Activated T-cell treated with anti-CD3 and anti-CD28 coated beads for 1 hour (primary cell): ENCODE measurements around the gene EGFR.

ENCODE experiments used
- DNase-seq: peaks from one replicate; pipeline ENCODE4 v3.0.0-alpha.2; 2020; ENCODE audit warnings: low read depth

Gene EGFR

GRCh38 chr7:55250313-55250712, 231.5 kb downstream of the EGFR start:
- no peak for DNase-seq

GRCh38 chr7:55251313-55251712, 232.5 kb downstream of the EGFR start:
- DNase-seq, result no peak

- DNase-seq, result no peak
These were observed 233.1 kb downstream of the EGFR start for GRCh38 chr7:55251911-55252310.

- no peak for DNase-seq
These were observed 233.6 kb downstream of the EGFR start for GRCh38 chr7:55252386-55252785.

- no peak for DNase-seq
These were observed 234.4 kb downstream of the EGFR start for GRCh38 chr7:55253188-55253587.

- DNase-seq, result no peak
These were observed 235.4 kb downstream of the EGFR start for GRCh38 chr7:55254242-55254595.

GRCh38 chr7:55254596-55255495, 236.0 kb downstream of the EGFR start:
- peak; percentile 46 for DNase-seq

- peak; percentile 54 for DNase-seq
These were observed 237.0 kb downstream of the EGFR start for GRCh38 chr7:55255496-55256445.

- DNase-seq, result no peak
These were observed 239.8 kb downstream of the EGFR start for GRCh38 chr7:55258631-55259030.

GRCh38 chr7:55260171-55260570, 241.4 kb downstream of the EGFR start:
- DNase-seq, result no peak

- DNase-seq, result no peak
These were observed 242.0 kb downstream of the EGFR start for GRCh38 chr7:55260676-55261385.
